GM23338 (cell line): Measurements from ENCODE around the gene TTC16. TPM values are rescaled to one million over a fixed set of nuclear protein-coding genes. Genes with fewer than 3 reads are reported as not detected.

Experiments
- ATAC-seq: fragments of 200-7000 bp; cut with Tn5 transposase; 3 replicates; pipeline ENCODE4 v1.9.1; 2020
- DNase-seq: peaks from one replicate; pipeline ENCODE4 v3.0.0-alpha.2; 2015; ENCODE audit warnings: low spot score
- H2AFZ ChIP-seq: fragments of 200-600 bp; sonication (generic); 2 replicates; pipeline ENCODE4 v1.8.0; 2016; ENCODE audit warnings: antibody characterized with exemption, mild to moderate bottlenecking, moderate library complexity
- H3F3A ChIP-seq: fragments of 200-600 bp; sonication (generic); replicated peaks from 2 replicates; pipeline ENCODE4 v1.8.0; 2017; ENCODE audit warnings: antibody characterized with exemption, mixed run types, low read depth
- H3K27ac ChIP-seq: fragments of 200-600 bp; sonication (generic); 2 replicates; pipeline ENCODE4 v1.6.1; 2016; ENCODE audit warnings: low read depth
- H3K27me3 ChIP-seq: fragments of 200-600 bp; sonication (generic); 2 replicates; pipeline ENCODE4 v1.8.0; 2016; ENCODE audit warnings: mild to moderate bottlenecking, mixed run types, moderate library complexity; ENCODE audit not compliant: insufficient read depth
- H3K36me3 ChIP-seq: fragments of 200-600 bp; sonication (generic); 2 replicates; pipeline ENCODE4 v1.8.0; 2016; ENCODE audit warnings: mild to moderate bottlenecking; ENCODE audit not compliant: insufficient read depth
- H3K4me1 ChIP-seq: fragments of 200-600 bp; sonication (generic); 2 replicates; pipeline ENCODE4 v1.8.0; 2016; ENCODE audit warnings: mild to moderate bottlenecking, moderate library complexity; ENCODE audit not compliant: insufficient read depth
- H3K4me2 ChIP-seq: fragments of 200-600 bp; sonication (generic); 2 replicates; pipeline ENCODE4 v1.7.1; 2017; ENCODE audit warnings: mixed run types
- H3K4me3 ChIP-seq: fragments of 200-600 bp; sonication (generic); 2 replicates; pipeline ENCODE4 v1.6.1; 2016; ENCODE audit warnings: mixed run types
- H3K79me2 ChIP-seq: fragments of 200-600 bp; sonication (generic); replicated peaks from 2 replicates; pipeline ENCODE4 v1.8.0; 2017; ENCODE audit warnings: mild to moderate bottlenecking; ENCODE audit not compliant: insufficient read depth
- H3K9me2 ChIP-seq: fragments of 200-600 bp; sonication (generic); 2 replicates; pipeline ENCODE4 v1.8.0; 2017; ENCODE audit not compliant: insufficient read depth
- H4K20me1 ChIP-seq: fragments of 200-600 bp; sonication (generic); replicated peaks from 2 replicates; pipeline ENCODE4 v1.8.0; 2017; ENCODE audit warnings: mild to moderate bottlenecking; ENCODE audit not compliant: insufficient read depth
- H3K27ac Mint-ChIP-seq: 2 replicates; pipeline ENCODE4 v1.8.0; 2020; ENCODE audit warnings: inconsistent platforms, mild to moderate bottlenecking, moderate library complexity, mixed read lengths
- H3K27me3 Mint-ChIP-seq: 3 replicates; pipeline ENCODE4 v1.8.0; 2022; ENCODE audit warnings: low read depth, mild to moderate bottlenecking, moderate library complexity, mixed read lengths, inconsistent platforms; ENCODE audit not compliant: insufficient read depth, poor library complexity
- H3K36me3 Mint-ChIP-seq: 3 replicates; pipeline ENCODE4 v1.8.0; 2021; ENCODE audit warnings: low read depth, mild to moderate bottlenecking, inconsistent platforms, moderate library complexity, mixed read lengths
- H3K4me1 Mint-ChIP-seq: 3 replicates; pipeline ENCODE4 v1.8.0; 2020; ENCODE audit warnings: mild to moderate bottlenecking, inconsistent platforms, mixed read lengths
- H3K4me3 Mint-ChIP-seq: 3 replicates; pipeline ENCODE4 v1.8.0; 2021; ENCODE audit warnings: moderate library complexity, mild to moderate bottlenecking, inconsistent platforms, mixed read lengths
- H3K9me3 Mint-ChIP-seq: 3 replicates; pipeline ENCODE4 v1.8.0; 2020; ENCODE audit warnings: moderate library complexity, mild to moderate bottlenecking, inconsistent platforms, mixed read lengths
- CREB1 ChIP-seq: fragments of 250-450 bp; sonication (Bioruptor Pico); IDR thresholded peaks from 2 replicates; pipeline ENCODE4 v1.5.0; 2020; ENCODE audit warnings: low read depth, mild to moderate bottlenecking, moderate library complexity
- CTCF ChIP-seq, 2 experiments: fragments of 200-600 bp in 1 of 2; sonication (generic) in 1 of 2; conservative IDR thresholded peaks; 2 replicates each; pipeline versions ENCODE4 v1.5.1 to v1.6.1; 2016 to 2017; ENCODE audit warnings: antibody characterized with exemption in 2 of 2, low read depth in 2 of 2, mild to moderate bottlenecking in 2 of 2, moderate library complexity in 1 of 2
- EZH2 ChIP-seq: fragments of 200-600 bp; sonication (generic); IDR thresholded peaks from one replicate; pipeline ENCODE4 v1.8.0; 2017; ENCODE audit warnings: antibody characterized with exemption, mild to moderate bottlenecking, low read depth; ENCODE audit not compliant: unreplicated experiment
- JUNB ChIP-seq: IDR thresholded peaks from one replicate; pipeline ENCODE4 v1.6.1; 2016; ENCODE audit warnings: antibody characterized with exemption; ENCODE audit not compliant: unreplicated experiment
- NANOG ChIP-seq: IDR thresholded peaks from 2 replicates; pipeline ENCODE4 v1.6.1; 2016; ENCODE audit warnings: antibody characterized with exemption, borderline replicate concordance
- POLR2AphosphoS5 ChIP-seq: IDR thresholded peaks from 2 replicates; pipeline ENCODE4 v1.6.1; 2016; ENCODE audit warnings: antibody characterized with exemption, low read depth
- STAT1 ChIP-seq: IDR thresholded peaks from one replicate; pipeline ENCODE4 v1.6.1; 2016; ENCODE audit warnings: antibody characterized with exemption; ENCODE audit not compliant: unreplicated experiment
- ZNF114 ChIP-seq: fragments of 250-450 bp; sonication (Bioruptor Pico); IDR thresholded peaks from 2 replicates; pipeline ENCODE4 v1.5.0; 2020; ENCODE audit warnings: mild to moderate bottlenecking, moderate library complexity
- polyA plus RNA-seq: library from polyadenylated mRNA; unstranded; fragments of >200 nt; fragmentation: Nextera tagmentation; extraction: Ambion mirVana; gene quantifications from 2 replicates; pipeline ENCODE4 v1.2.1, GENCODE V29; 2016
- total RNA-seq: library from RNA; depleted of rRNA; stranded (reverse); fragments of >200 nt; shearing (Covaris generic); gene quantifications from 2 replicates; pipeline ENCODE4 v1.2.3, GENCODE V29; 2014
- TF ChIP-seq, protein P1 (sequence below): IDR thresholded peaks from one replicate; pipeline ENCODE4 v1.6.1; 2018; ENCODE audit warnings: antibody characterized with exemption; ENCODE audit not compliant: unreplicated experiment
- TF ChIP-seq, protein P2 (sequence below): fragments of 250-450 bp; sonication (Bioruptor Pico); IDR thresholded peaks from 2 replicates; pipeline ENCODE4 v1.5.0; 2020; ENCODE audit warnings: mild to moderate bottlenecking, moderate library complexity

The TTC16 gene
- total and polyA plus RNA-seq, 2 experiments from 2014 or later: not detected

- TF ChIP-seq, protein P1, sequence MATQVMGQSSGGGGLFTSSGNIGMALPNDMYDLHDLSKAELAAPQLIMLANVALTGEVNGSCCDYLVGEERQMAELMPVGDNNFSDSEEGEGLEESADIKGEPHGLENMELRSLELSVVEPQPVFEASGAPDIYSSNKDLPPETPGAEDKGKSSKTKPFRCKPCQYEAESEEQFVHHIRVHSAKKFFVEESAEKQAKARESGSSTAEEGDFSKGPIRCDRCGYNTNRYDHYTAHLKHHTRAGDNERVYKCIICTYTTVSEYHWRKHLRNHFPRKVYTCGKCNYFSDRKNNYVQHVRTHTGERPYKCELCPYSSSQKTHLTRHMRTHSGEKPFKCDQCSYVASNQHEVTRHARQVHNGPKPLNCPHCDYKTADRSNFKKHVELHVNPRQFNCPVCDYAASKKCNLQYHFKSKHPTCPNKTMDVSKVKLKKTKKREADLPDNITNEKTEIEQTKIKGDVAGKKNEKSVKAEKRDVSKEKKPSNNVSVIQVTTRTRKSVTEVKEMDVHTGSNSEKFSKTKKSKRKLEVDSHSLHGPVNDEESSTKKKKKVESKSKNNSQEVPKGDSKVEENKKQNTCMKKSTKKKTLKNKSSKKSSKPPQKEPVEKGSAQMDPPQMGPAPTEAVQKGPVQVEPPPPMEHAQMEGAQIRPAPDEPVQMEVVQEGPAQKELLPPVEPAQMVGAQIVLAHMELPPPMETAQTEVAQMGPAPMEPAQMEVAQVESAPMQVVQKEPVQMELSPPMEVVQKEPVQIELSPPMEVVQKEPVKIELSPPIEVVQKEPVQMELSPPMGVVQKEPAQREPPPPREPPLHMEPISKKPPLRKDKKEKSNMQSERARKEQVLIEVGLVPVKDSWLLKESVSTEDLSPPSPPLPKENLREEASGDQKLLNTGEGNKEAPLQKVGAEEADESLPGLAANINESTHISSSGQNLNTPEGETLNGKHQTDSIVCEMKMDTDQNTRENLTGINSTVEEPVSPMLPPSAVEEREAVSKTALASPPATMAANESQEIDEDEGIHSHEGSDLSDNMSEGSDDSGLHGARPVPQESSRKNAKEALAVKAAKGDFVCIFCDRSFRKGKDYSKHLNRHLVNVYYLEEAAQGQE: no peak
- no peak for TF ChIP-seq CTCF (conservative IDR thresholded peaks at IDR 0.05; ENCODE audit: low read depth in 2 of 2)
- TF ChIP-seq CREB1 (CRISPR knock-in tag): no peak
- TF ChIP-seq STAT1: no peak
- no peak for TF ChIP-seq NANOG
- no peak for TF ChIP-seq POLR2AphosphoS5
- TF ChIP-seq EZH2: no peak
- TF ChIP-seq ZNF114: no peak
Measured at GRCh38 chr9:127679506-127679905, 36.4 kb upstream of the TTC16 start (continued).

GRCh38 chr9:127680226-127680625 lies 35.7 kb upstream of the TTC16 start:
- H3K4me2 ChIP-seq: no peak overlapping the region
- no peaks in the 10 kb centered on the region for H3K9me2 ChIP-seq
- peaks cover 2% of the 10 kb centered on the region for H3K27me3 Mint-ChIP-seq
- no peaks in the 10 kb centered on the region for H3K4me1 ChIP-seq
- H3K36me3 Mint-ChIP-seq: peaks cover 24% of the 10 kb centered on the region
- H2AFZ ChIP-seq: no peak overlapping the region
- H3F3A ChIP-seq: no peaks in the 10 kb centered on the region
- no peak overlapping the region; the same call in 2 of the 3 replicates for H3K4me3 Mint-ChIP-seq
- no peak for DNase-seq
- no peaks in the 10 kb centered on the region for H3K4me1 Mint-ChIP-seq
- no peaks in the 10 kb centered on the region for H3K9me3 Mint-ChIP-seq
- no peaks in the 10 kb centered on the region for H3K27me3 ChIP-seq
- no peaks in the 10 kb centered on the region for H4K20me1 ChIP-seq
- no peak for ATAC-seq
- H3K4me3 ChIP-seq: no peak overlapping the region
- no peaks in the 10 kb centered on the region for H3K79me2 ChIP-seq
- no peak overlapping the region for H3K27ac Mint-ChIP-seq
- peaks cover 5% of the 10 kb centered on the region; the same call in 1 of the 2 replicates for H3K36me3 ChIP-seq
- H3K27ac ChIP-seq: no peak overlapping the region
- TF ChIP-seq EZH2: no peak
- TF ChIP-seq JUNB: no peak
- no peak for TF ChIP-seq ZNF114
- TF ChIP-seq, protein P2, sequence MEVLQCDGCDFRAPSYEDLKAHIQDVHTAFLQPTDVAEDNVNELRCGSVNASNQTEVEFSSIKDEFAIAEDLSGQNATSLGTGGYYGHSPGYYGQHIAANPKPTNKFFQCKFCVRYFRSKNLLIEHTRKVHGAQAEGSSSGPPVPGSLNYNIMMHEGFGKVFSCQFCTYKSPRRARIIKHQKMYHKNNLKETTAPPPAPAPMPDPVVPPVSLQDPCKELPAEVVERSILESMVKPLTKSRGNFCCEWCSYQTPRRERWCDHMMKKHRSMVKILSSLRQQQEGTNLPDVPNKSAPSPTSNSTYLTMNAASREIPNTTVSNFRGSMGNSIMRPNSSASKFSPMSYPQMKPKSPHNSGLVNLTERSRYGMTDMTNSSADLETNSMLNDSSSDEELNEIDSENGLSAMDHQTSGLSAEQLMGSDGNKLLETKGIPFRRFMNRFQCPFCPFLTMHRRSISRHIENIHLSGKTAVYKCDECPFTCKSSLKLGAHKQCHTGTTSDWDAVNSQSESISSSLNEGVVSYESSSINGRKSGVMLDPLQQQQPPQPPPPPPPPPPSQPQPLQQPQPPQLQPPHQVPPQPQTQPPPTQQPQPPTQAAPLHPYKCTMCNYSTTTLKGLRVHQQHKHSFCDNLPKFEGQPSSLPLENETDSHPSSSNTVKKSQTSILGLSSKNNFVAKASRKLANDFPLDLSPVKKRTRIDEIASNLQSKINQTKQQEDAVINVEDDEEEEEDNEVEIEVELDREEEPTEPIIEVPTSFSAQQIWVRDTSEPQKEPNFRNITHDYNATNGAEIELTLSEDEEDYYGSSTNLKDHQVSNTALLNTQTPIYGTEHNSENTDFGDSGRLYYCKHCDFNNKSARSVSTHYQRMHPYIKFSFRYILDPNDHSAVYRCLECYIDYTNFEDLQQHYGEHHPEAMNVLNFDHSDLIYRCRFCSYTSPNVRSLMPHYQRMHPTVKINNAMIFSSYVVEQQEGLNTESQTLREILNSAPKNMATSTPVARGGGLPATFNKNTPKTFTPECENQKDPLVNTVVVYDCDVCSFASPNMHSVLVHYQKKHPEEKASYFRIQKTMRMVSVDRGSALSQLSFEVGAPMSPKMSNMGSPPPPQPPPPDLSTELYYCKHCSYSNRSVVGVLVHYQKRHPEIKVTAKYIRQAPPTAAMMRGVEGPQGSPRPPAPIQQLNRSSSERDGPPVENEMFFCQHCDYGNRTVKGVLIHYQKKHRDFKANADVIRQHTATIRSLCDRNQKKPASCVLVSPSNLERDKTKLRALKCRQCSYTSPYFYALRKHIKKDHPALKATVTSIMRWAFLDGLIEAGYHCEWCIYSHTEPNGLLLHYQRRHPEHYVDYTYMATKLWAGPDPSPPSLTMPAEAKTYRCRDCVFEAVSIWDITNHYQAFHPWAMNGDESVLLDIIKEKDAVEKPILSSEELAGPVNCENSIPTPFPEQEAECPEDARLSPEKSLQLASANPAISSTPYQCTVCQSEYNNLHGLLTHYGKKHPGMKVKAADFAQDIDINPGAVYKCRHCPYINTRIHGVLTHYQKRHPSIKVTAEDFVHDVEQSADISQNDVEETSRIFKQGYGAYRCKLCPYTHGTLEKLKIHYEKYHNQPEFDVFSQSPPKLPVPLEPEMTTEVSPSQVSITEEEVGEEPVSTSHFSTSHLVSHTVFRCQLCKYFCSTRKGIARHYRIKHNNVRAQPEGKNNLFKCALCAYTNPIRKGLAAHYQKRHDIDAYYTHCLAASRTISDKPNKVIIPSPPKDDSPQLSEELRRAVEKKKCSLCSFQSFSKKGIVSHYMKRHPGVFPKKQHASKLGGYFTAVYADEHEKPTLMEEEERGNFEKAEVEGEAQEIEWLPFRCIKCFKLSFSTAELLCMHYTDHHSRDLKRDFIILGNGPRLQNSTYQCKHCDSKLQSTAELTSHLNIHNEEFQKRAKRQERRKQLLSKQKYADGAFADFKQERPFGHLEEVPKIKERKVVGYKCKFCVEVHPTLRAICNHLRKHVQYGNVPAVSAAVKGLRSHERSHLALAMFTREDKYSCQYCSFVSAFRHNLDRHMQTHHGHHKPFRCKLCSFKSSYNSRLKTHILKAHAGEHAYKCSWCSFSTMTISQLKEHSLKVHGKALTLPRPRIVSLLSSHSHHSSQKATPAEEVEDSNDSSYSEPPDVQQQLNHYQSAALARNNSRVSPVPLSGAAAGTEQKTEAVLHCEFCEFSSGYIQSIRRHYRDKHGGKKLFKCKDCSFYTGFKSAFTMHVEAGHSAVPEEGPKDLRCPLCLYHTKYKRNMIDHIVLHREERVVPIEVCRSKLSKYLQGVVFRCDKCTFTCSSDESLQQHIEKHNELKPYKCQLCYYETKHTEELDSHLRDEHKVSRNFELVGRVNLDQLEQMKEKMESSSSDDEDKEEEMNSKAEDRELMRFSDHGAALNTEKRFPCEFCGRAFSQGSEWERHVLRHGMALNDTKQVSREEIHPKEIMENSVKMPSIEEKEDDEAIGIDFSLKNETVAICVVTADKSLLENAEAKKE (CRISPR knock-in tag): no peak
- no peak for TF ChIP-seq NANOG
- TF ChIP-seq CREB1 (CRISPR knock-in tag): no peak
- no peak for TF ChIP-seq POLR2AphosphoS5
- TF ChIP-seq, protein P1: no peak
- no peak for TF ChIP-seq STAT1
